Measurements from ENCODE around the gene NDFIP2.
"Not testable (repeated sequence)": the region's sequence is repeated elsewhere in the genome, so short reads cannot be mapped to it uniquely, and the experiment has no call there.

The NDFIP2 gene

GRCh38 chr13:79540504-79540903, 59.5 kb downstream of the NDFIP2 start:
- DNase-seq, result no peak

GRCh38 chr13:79541426-79542049, 60.6 kb downstream of the NDFIP2 start:
- no peak for DNase-seq

GRCh38 chr13:79543883-79544282, 62.9 kb downstream of the NDFIP2 start:
- no peak for DNase-seq

GRCh38 chr13:79547211-79548195, 66.5 kb downstream of the NDFIP2 start:
- no peak for DNase-seq

- DNase-seq, result no peak
Measured at GRCh38 chr13:79548902-79549301, 67.9 kb downstream of the NDFIP2 start.

- no peak for DNase-seq
Measured at GRCh38 chr13:79549355-79550106, 68.6 kb downstream of the NDFIP2 start.

- DNase-seq, result no peak
Measured at GRCh38 chr13:79557666-79558065, 76.7 kb downstream of the NDFIP2 start.

- DNase-seq, result no peak
Measured at GRCh38 chr13:79560954-79561353, 80.0 kb downstream of the NDFIP2 start.

GRCh38 chr13:79562557-79562956, 81.6 kb downstream of the NDFIP2 start:
- no peak for DNase-seq

GRCh38 chr13:79566118-79566517, 85.2 kb downstream of the NDFIP2 start:
- DNase-seq, result no peak

GRCh38 chr13:79571147-79571546, 90.2 kb downstream of the NDFIP2 start:
- no peak for DNase-seq

- not testable (repeated sequence) for DNase-seq
Measured at GRCh38 chr13:79573892-79574291, 92.9 kb downstream of the NDFIP2 start.

GRCh38 chr13:79581870-79582315, 100.9 kb downstream of the NDFIP2 start:
- DNase-seq, result no peak

- no peak for DNase-seq
Measured at GRCh38 chr13:79582896-79583295, 101.9 kb downstream of the NDFIP2 start.

GRCh38 chr13:79585033-79585432, 104.1 kb downstream of the NDFIP2 start:
- no peak for DNase-seq

GRCh38 chr13:79589603-79590393, 108.8 kb downstream of the NDFIP2 start:
- no peak for DNase-seq

- DNase-seq, result no peak
Measured at GRCh38 chr13:79590394-79590676, 109.4 kb downstream of the NDFIP2 start.

- no peak for DNase-seq
Measured at GRCh38 chr13:79591493-79591892, 110.5 kb downstream of the NDFIP2 start.

GRCh38 chr13:79593121-79593520, 112.2 kb downstream of the NDFIP2 start:
- DNase-seq, result no peak

GRCh38 chr13:79593641-79594275, 112.8 kb downstream of the NDFIP2 start:
- DNase-seq, result no peak

- DNase-seq, result not testable (repeated sequence)
Measured at GRCh38 chr13:79600146-79600545, 119.2 kb downstream of the NDFIP2 start.

- DNase-seq, result no peak
Measured at GRCh38 chr13:79602936-79603335, 122.0 kb downstream of the NDFIP2 start.

Data from activated T-cell treated with anti-CD3 and anti-CD28 coated beads, Interleukin-2, amount 50 U/mL, for 1 hour (primary cell).